H1 (cell line): ENCODE results near the gene RASD1. TPM values are rescaled to one million over a fixed set of nuclear protein-coding genes. Genes with fewer than 3 reads are reported as not detected.

Source experiments
- CTCF ChIA-PET: fragments of 300-600 bp; sonication (Branson Sonifier 250); formaldehyde crosslinking; loops from one replicate; lab custom pipeline; 2021; ENCODE audit not compliant: partially characterized antibody; lab: Charles Lee
- POLR2A ChIA-PET: fragments of 300-600 bp; sonication (Branson Sonifier 250); formaldehyde crosslinking; loops from one replicate; lab custom pipeline; 2021; ENCODE audit warnings: inconsistent platforms; ENCODE audit not compliant: partially characterized antibody; lab: Charles Lee
- DNase-seq, 2 experiments: peaks; one replicate each; pipeline versions ENCODE4 v3.0.0 to v3.0.0-alpha.2; 2010 to 2022; ENCODE audit warnings: low spot score in 2 of 2, low read depth in 1 of 2, mixed read lengths in 1 of 2
- FAIRE-seq: peaks from 2 replicates; lab custom pipeline; 2011; peaks lifted over from hg19 to GRCh38; lab: Jason Lieb, UNC
- H2AFZ ChIP-seq: 2 replicates; pipeline ENCODE4 v1.8.1; 2012; ENCODE audit warnings: low read length, inconsistent platforms
- H2AK5ac ChIP-seq: 2 replicates; pipeline ENCODE4 v1.6.1; 2013; ENCODE audit warnings: low read depth, low read length
- H2BK120ac ChIP-seq: replicated peaks from 2 replicates; pipeline ENCODE3; 2013; ENCODE audit warnings: low read depth, low read length, inconsistent platforms
- H2BK12ac ChIP-seq: 2 replicates; pipeline ENCODE4 v1.6.1; 2013; ENCODE audit warnings: low read depth, low read length
- H2BK15ac ChIP-seq: 2 replicates; pipeline ENCODE4 v1.6.1; 2013; ENCODE audit warnings: low read length
- H2BK20ac ChIP-seq: 2 replicates; pipeline ENCODE4 v1.6.1; 2013; ENCODE audit warnings: low read length
- H2BK5ac ChIP-seq: 2 replicates; pipeline ENCODE4 v1.6.1; 2013; ENCODE audit warnings: low read depth, low read length
- H3K14ac ChIP-seq: 2 replicates; pipeline ENCODE4 v1.6.1; 2013; ENCODE audit warnings: inconsistent platforms; ENCODE audit not compliant: insufficient read length
- H3K18ac ChIP-seq: 2 replicates; pipeline ENCODE4 v1.6.1; 2013; ENCODE audit warnings: low read length; ENCODE audit errors: extremely low read depth
- H3K23ac ChIP-seq: 2 replicates; pipeline ENCODE4 v1.6.1; 2013; ENCODE audit warnings: inconsistent platforms; ENCODE audit not compliant: insufficient read length
- H3K23me2 ChIP-seq: 2 replicates; pipeline ENCODE4 v1.6.1; 2013; ENCODE audit warnings: low read depth, low read length
- H3K27ac ChIP-seq: 2 replicates; pipeline ENCODE4 v1.6.1; 2011; ENCODE audit warnings: low read depth, low read length, inconsistent platforms
- H3K27me3 ChIP-seq, 4 experiments: replicated peaks in 1 of 4; 1 replicate in 1 of 4; 2 replicates in 3 of 4; pipeline versions ENCODE4 v1.6.1 to v1.8.1; 2011 to 2013; ENCODE audit warnings: low read length in 3 of 4, mild to moderate bottlenecking in 3 of 4, inconsistent platforms in 2 of 4, mixed read lengths in 2 of 4, moderate library complexity in 1 of 4; ENCODE audit not compliant: control insufficient read depth in 3 of 4, insufficient read depth in 3 of 4; ENCODE audit errors: extremely low read depth in 1 of 4
- H3K36me3 ChIP-seq, 4 experiments: 2 replicates each; pipeline versions ENCODE4 v1.6.1 to v1.8.1; 2011 to 2013; ENCODE audit warnings: mild to moderate bottlenecking in 4 of 4, low read length in 3 of 4, moderate library complexity in 2 of 4, control low read depth in 1 of 4, inconsistent platforms in 1 of 4; ENCODE audit not compliant: insufficient read depth in 4 of 4, control insufficient read depth in 2 of 4
- H3K4ac ChIP-seq: replicated peaks from 2 replicates; pipeline ENCODE3; 2013; ENCODE audit warnings: low read length, low read depth, mixed read lengths, inconsistent platforms; ENCODE audit not compliant: insufficient read length
- H3K4me1 ChIP-seq, 4 experiments: replicated peaks in 1 of 4; 1 replicate in 1 of 4; 2 replicates in 3 of 4; pipeline versions ENCODE4 v1.6.1 to v1.8.1; 2011 to 2013; ENCODE audit warnings: low read length in 3 of 4, inconsistent platforms in 2 of 4, mixed read lengths in 1 of 4; ENCODE audit not compliant: insufficient read depth in 4 of 4, control insufficient read depth in 3 of 4
- H3K4me2 ChIP-seq, 2 experiments: 2 replicates each; pipeline versions ENCODE4 v1.6.1 to v1.8.1; 2011 to 2013; ENCODE audit warnings: low read depth in 2 of 2, low read length in 2 of 2, control low read depth in 1 of 2, inconsistent platforms in 1 of 2, mild to moderate bottlenecking in 1 of 2; ENCODE audit not compliant: insufficient read depth in 1 of 2
- H3K4me3 ChIP-seq, 4 experiments: fragments of 200-600, 300-600 bp in 1 of 4; sonication (generic), shearing (Covaris generic), sonication (Bioruptor Twin) in 1 of 4; 2 replicates each; pipeline versions ENCODE4 v1.5.1 to v1.8.1; 2011 to 2016; ENCODE audit warnings: low read length in 4 of 4, low read depth in 3 of 4, control low read depth in 2 of 4, inconsistent platforms in 2 of 4, mild to moderate bottlenecking in 2 of 4, mixed read lengths in 1 of 4, moderate library complexity in 1 of 4; ENCODE audit not compliant: insufficient read depth in 2 of 4; ENCODE audit errors: extremely low read depth in 1 of 4
- H3K56ac ChIP-seq: replicated peaks from 2 replicates; pipeline ENCODE3; 2013; ENCODE audit warnings: low read depth, mild to moderate bottlenecking, mixed read lengths, low read length, inconsistent platforms; ENCODE audit not compliant: insufficient read length
- H3K79me1 ChIP-seq: 2 replicates; pipeline ENCODE4 v1.6.1; 2013; ENCODE audit warnings: low read depth, low read length, control low read depth
- H3K79me2 ChIP-seq, 2 experiments: 2 replicates each; pipeline versions ENCODE4 v1.6.1 to v1.8.1; 2012 to 2013; ENCODE audit warnings: low read length in 2 of 2, mild to moderate bottlenecking in 2 of 2, inconsistent platforms in 1 of 2; ENCODE audit not compliant: insufficient read depth in 2 of 2, control insufficient read depth in 1 of 2
- H3K9ac ChIP-seq, 4 experiments: replicated peaks in 1 of 4; 1 replicate in 1 of 4; 2 replicates in 3 of 4; pipeline versions ENCODE4 v1.6.1 to v1.8.1; 2011 to 2013; ENCODE audit warnings: low read depth in 3 of 4, low read length in 3 of 4, control low read depth in 2 of 4, mild to moderate bottlenecking in 2 of 4, moderate library complexity in 2 of 4, inconsistent platforms in 1 of 4; ENCODE audit errors: extremely low read depth in 1 of 4
- H3K9me3 ChIP-seq, 2 experiments: 2 replicates each; pipeline versions ENCODE4 v1.6.1 to v1.8.1; 2012 to 2013; ENCODE audit warnings: mild to moderate bottlenecking in 2 of 2, moderate library complexity in 2 of 2, control low read depth in 1 of 2, inconsistent platforms in 1 of 2, low read depth in 1 of 2, low read length in 1 of 2, mixed read lengths in 1 of 2; ENCODE audit not compliant: insufficient read depth in 2 of 2
- H4K20me1 ChIP-seq, 2 experiments: replicated peaks in 1 of 2; 2 replicates each; pipeline versions ENCODE3 to v1.8.1; 2011 to 2013; ENCODE audit warnings: inconsistent platforms in 2 of 2, low read length in 2 of 2, mild to moderate bottlenecking in 1 of 2; ENCODE audit not compliant: insufficient read depth in 2 of 2, control insufficient read depth in 1 of 2
- H4K5ac ChIP-seq: 2 replicates; pipeline ENCODE4 v1.6.1; 2013; ENCODE audit warnings: low read length, low read depth, mixed read lengths, inconsistent platforms; ENCODE audit not compliant: insufficient read length
- H4K8ac ChIP-seq: 2 replicates; pipeline ENCODE4 v1.8.0; 2013; ENCODE audit warnings: mild to moderate bottlenecking, moderate library complexity, low read length, inconsistent platforms; ENCODE audit not compliant: insufficient read depth; ENCODE audit errors: extremely low read depth
- H4K91ac ChIP-seq: replicated peaks from 2 replicates; pipeline ENCODE3; 2013; ENCODE audit warnings: low read length, mixed read lengths, inconsistent platforms; ENCODE audit not compliant: insufficient read length
- SIRT6 ChIP-seq: IDR thresholded peaks from one replicate; pipeline ENCODE4 v1.7.1; 2012; ENCODE audit warnings: low read length, inconsistent platforms
- WGBS, 2 experiments: shearing (Covaris generic) in 1 of 2; methylation state at CpG; one replicate each; pipeline versions ENCODE4 v1.1.6 to v1.1.7; 2013 to 2015; ENCODE audit warnings: low lambda C conversion rate in 2 of 2, mixed read lengths in 2 of 2, inconsistent platforms in 1 of 2, low coverage in 1 of 2, missing lambda C conversion rate in 1 of 2; ENCODE audit not compliant: insufficient replicate concordance in 2 of 2, insufficient coverage in 1 of 2, insufficient read length in 1 of 2; ENCODE audit errors: extremely low coverage in 1 of 2, missing lambda C conversion rate in 1 of 2; 5-methylcytosine and 5-hydroxymethylcytosine counted together
- polyA plus RNA-seq, 7 experiments: library from polyadenylated mRNA; depleted of rRNA in 3 of 7; stranded (reverse) in 5 of 7; unstranded in 2 of 7; fragments of >200 nt in 5 of 7; fragments of 200-250 nt in 2 of 7; gene quantifications; 1 replicate in 5 of 7; 2 replicates in 1 of 7; 4 replicates in 1 of 7; pipeline versions ENCODE4 v1.2.1 to v1.2.3, GENCODE V29; 2011 to 2013; ENCODE audit warnings: missing spikeins in 2 of 7, mixed read lengths in 2 of 7
- total RNA-seq: library from RNA; stranded (reverse); fragmentation: NEBNext Ultra II Directional; extraction: Animal tissue kit (Norgen Biotek cat#: 25700); gene quantifications from 2 replicates; pipeline ENCODE4 v1.2.1, GENCODE V29; 2021

Gene RASD1
- total and polyA plus RNA-seq, 2 of the 8 experiments (the other 6 are each of a cell fraction or from before 2014, with no cell fraction given): 2.3 to 2.6 TPM

DNA sequence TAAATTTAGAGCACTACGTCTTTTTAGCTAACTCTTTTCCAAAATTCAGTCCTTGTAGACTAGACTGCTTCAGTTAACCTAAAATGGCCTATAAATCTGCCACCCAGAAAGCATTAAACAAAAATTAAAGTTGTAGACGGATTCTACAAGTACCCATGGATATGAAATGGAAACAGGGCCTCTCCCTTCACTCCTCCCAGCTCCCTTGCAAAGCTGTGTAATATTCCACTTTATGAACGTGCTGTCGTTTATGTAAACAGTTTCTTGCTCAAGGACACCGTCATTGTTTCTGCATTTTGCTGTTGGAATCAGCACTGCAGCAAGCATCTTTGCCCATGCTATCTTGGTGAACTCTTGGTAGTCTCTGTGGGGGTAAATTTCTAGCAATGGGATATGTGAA, 14.3 kb downstream of the RASD1 start:
- Histone ChIP-seq H3K4me1 (peaks cover 0 to 5% (median 1%) of the 10 kb centered on the region in 4 experiments; a peak in 1 of 7 replicates), H3K4me3 (no peak overlapping the region), H3K56ac (no peak overlapping the region), H3K79me1 (peaks cover 15% of the 10 kb centered on the region), H3K14ac (no peak overlapping the region), H3K23ac (no peak overlapping the region), H4K5ac (no peak overlapping the region), H4K8ac (no peak overlapping the region), H3K23me2 (peaks cover 6% of the 10 kb centered on the region; the same call in 1 of the 2 replicates), H4K91ac (no peak overlapping the region), H4K20me1 (peaks cover 0 to 6% of the 10 kb centered on the region in 2 experiments), H2BK15ac (no peak overlapping the region), H3K9ac (no peak overlapping the region), H3K36me3 (peaks cover 0 to 4% (median 1%) of the 10 kb centered on the region in 4 experiments; a peak in 4 of 8 replicates), H2BK5ac (no peak overlapping the region), H3K18ac (no peak overlapping the region), H2BK20ac (no peak overlapping the region), H2BK120ac (no peak overlapping the region), H2AK5ac (no peak overlapping the region), H3K79me2 (peaks cover 5 to 73% of the 10 kb centered on the region in 2 experiments), H3K4me2 (no peak overlapping the region), H3K27me3 (no peaks in the 10 kb centered on the region), H2BK12ac (no peak overlapping the region), H3K4ac (no peak overlapping the region), H3K9me3 (no peaks in the 10 kb centered on the region), H3K27ac (no peak overlapping the region), H2AFZ (no peak overlapping the region)
- ChIA-PET CTCF (interaction anchor here (0.5 to 1.3 kb wide), 5 partner anchors 9 to 523 kb away, joined by 3 read pairs; no protein-coding TSS in a partner anchor), POLR2A (interaction anchor here (0.8 kb wide), 1 partner anchor 15 kb away, joined by 3 read pairs; the partner anchor contains the start of gene RASD1)
- 80% methylated on average over 5 of the region's 5 CpGs; no CpG with 5 or more reads in 1 of the 2 experiments for WGBS, 2 experiments
- FAIRE-seq: no peak
- no peak for DNase-seq
- TF ChIP-seq SIRT6: no peak
